C4-2B (cell line): Measurements from ENCODE around the gene SFXN1.

ENCODE experiments used
- CTCF ChIP-seq: fragments of 450-650 bp; conservative IDR thresholded peaks from 2 replicates; pipeline ENCODE4 v1.5.1; 2017; ENCODE audit warnings: mild to moderate bottlenecking
- ZFX ChIP-seq: fragments of 450-650 bp; IDR thresholded peaks from 2 replicates; pipeline ENCODE4 v1.6.1; 2017

DNA sequence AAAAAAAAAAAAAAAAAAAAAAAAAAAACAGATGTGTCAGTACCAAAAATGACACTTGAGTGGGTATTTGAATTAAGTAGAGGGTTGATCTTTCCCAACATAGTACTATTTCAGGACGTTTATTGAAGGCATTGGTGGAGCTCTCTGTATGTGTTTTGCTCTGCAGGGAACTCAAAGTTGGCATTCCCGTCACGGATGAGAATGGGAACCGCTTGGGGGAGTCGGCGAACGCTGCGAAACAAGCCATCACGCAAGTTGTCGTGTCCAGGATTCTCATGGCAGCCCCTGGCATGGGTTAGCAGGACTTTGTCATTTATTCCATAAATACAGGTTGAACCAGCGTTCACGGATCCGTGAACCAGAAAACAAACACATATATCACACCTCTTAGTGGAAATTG, 34.9 kb downstream of the SFXN1 start:
- TF ChIP-seq CTCF (no peak), ZFX (no peak)
